Measurements from ENCODE around the gene KCTD2.
"Not testable (repeated sequence)": the region's sequence is repeated elsewhere in the genome, so short reads cannot be mapped to it uniquely, and the experiment has no call there.

Gene KCTD2

DNA sequence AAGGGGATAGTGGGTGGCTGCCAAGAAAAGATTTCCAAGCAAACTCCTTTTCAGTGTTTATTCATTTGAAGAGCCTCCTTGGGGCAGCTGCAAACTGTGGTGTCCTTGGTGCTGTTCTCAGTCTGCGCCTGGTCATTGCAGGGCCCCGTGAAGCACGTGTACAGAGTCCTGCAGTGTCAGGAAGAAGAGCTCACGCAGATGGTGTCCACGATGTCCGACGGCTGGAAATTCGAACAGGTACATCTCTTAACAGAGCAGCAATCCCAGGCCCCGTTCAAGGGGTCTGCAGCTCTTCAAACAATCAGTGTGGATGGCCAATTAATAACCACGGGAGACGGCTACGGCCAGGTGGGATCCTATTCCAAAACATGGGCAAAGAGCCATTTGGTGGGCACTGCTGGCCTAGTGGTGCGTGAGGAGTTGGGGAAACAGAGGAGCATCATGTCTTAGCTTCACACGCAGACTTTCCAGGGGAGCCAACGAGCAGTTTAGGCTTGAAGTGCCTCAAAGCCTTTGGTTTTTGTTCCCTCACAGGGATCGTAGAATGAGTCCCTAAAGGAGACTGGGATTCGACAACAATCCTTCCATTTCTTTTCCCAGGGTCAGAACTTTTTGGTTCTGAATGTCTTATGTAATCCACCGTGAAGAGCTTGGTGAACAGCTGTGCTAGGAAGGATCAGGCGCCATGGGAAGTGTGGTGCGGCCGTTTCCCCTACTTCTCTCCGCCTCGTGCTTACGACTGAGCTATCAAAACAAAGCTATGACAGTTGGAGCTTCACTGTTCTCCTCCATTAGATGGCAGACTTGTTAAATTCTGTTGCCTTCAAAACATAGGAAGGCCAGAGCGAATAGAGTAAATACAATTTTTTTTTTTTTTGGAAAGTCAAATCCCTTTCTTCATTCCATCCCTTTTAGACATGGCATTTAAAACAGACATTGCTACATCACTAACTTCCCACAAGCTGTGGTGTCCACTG lies 12.6 kb downstream of the KCTD2 start:
- peak; percentile 28 for DNase-seq

- no peak for DNase-seq
These were observed 13.5 kb downstream of the KCTD2 start for GRCh38 chr17:75060434-75061054.

DNA sequence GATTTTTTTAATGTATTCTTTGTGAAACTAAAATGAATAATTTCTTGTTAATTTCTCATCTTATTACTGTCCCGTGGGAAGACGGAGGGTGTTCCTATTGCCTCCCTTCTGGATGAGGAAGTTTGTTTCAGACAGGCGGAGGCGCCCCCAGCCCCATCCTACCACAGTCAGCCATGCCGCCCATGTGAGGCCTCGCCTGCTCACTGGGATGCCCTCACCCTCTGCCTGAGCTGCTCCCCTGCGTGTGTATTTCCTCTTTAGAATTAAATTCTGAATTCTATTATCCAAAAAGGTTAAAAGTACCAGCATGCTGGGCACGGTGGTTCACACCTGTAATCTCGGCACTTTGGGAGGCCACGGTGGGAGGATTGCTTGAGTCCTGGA lies 14.0 kb downstream of the KCTD2 start:
- DNase-seq: no peak

DNA sequence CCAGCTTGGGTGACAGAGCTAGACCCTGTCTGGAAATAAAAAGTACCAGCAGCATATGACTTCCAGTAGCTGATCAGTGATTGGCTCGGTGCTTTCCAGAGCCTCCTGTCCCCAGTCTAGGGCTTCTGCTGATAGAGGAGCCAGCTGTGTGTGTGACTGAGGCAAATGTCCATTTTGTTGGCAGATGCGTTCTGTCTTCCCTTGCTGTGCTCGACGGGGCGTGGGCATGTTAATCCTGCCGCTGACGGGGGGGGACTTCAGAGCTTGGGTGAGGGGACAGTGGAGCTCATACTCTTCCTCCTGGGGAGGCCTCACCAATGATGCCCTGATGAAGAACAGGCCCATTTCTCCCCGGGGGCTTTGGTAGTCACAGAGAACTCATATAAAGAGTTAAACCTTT lies 14.6 kb downstream of the KCTD2 start:
- DNase-seq: no peak

GRCh38 chr17:75063201-75063600 lies 16.2 kb downstream of the KCTD2 start:
- no peak for DNase-seq

DNA sequence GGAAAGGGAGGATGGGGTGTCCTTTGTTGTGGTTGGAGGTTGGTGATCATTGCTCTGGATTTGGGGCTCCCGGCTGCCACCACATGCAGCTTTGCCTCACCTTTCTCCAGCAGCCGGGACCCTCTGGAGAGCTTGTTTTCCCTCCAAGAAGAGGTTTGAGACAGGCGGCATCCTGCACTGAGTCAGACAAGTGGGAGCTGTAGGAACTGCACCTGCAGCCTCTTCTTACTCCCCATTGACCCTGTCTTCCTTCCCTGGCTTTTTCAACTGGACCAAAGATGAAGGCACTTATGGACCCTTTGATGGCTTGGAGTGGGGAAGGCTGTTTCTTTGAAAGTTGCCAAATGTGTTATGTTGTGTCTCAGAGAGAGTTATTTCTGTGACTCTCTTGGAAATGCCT lies 16.6 kb downstream of the KCTD2 start:
- DNase-seq: no peak

DNA sequence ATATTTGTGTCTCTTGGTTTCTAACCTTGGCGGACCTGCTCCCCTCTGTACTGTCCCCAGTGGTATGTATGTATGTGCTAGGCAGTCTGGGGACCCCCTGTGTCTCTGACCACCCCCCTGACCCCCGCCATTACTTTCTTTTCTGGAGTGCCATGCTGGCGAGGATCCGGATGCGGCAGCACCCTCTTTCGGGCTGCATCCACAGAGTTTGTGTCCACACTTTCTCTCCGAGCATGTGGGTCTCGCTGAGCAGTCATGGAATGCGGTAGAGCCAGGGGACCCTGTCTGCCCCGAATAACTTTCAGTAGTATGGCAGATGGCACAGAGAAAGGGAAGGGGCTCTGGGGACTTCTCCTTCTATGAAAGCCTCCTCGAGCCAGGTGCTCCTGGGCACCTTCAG lies 17.0 kb downstream of the KCTD2 start:
- DNase-seq: no peak

DNA sequence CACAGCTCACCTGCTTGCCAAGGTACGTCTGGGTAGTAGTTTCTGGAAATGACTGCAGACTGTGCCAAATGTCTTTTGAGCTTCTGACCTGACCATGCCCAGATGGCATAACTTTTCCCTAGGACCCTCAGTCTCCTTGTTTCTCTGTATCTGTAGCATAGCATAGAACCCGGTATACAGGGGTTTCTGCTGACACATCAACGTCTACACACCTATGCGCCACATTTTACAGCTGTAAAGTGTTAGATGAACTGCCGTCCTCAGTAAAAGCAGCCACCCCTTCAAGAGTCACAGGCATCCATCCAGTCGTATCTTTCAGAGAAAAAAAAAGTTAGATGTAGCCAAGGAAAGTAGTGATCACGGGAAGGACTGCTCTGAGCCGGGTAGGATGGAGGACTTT lies 17.4 kb downstream of the KCTD2 start:
- DNase-seq: no peak

- DNase-seq: no peak
These were observed 18.0 kb downstream of the KCTD2 start for GRCh38 chr17:75064867-75065561.

GRCh38 chr17:75065562-75066151 lies 18.6 kb downstream of the KCTD2 start:
- DNase-seq: no peak

DNA sequence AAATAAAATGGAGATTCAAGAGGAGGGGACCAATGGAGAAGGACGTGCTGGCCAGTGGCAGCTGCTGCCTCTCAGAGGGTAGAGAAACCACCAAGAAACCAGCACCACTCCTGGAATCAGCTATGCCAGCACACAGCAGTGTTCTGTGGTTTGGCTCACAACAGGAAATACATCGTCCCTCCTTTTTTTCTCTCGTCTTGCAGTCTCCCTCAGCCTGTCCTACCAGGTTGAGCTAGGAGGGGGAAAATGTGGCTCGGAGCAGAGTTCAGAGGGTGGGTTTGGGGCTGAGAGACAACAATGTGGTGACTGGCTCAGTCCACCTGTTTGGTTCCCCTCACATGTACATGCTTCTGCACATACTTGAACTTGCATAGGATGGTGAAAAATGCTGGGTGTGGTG lies 20.8 kb downstream of the KCTD2 start:
- peak; percentile 25 for DNase-seq

GRCh38 chr17:75068750-75069149 lies 21.7 kb downstream of the KCTD2 start:
- no peak for DNase-seq

DNA sequence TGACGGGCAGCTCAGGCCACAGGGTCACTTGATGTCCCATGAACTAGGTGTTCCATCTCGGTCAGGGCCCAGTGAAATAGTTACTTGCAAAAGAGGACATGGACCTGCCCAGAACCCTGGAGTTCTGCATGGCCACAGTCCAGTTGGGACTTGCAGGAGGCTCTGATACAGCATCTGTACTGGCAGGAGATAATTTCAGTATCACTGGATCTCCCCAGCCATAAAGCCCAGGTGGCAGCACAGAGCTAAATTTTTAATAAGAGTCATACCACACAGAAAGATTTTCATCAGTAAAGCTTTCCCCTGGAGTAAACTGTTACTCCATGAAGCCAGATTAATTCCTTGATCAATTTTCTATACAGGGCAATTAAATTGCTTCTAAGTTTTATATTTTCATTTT lies 22.8 kb downstream of the KCTD2 start:
- DNase-seq: peak; percentile 19

- DNase-seq: not testable (repeated sequence)
These were observed 24.6 kb downstream of the KCTD2 start for GRCh38 chr17:75071478-75072271.

- DNase-seq: not testable (repeated sequence)
These were observed 25.9 kb downstream of the KCTD2 start for GRCh38 chr17:75072909-75073308.

GRCh38 chr17:75073618-75074047 lies 26.6 kb downstream of the KCTD2 start:
- DNase-seq: no peak

- DNase-seq: no peak
These were observed 27.5 kb downstream of the KCTD2 start for GRCh38 chr17:75074532-75074931.

DNA sequence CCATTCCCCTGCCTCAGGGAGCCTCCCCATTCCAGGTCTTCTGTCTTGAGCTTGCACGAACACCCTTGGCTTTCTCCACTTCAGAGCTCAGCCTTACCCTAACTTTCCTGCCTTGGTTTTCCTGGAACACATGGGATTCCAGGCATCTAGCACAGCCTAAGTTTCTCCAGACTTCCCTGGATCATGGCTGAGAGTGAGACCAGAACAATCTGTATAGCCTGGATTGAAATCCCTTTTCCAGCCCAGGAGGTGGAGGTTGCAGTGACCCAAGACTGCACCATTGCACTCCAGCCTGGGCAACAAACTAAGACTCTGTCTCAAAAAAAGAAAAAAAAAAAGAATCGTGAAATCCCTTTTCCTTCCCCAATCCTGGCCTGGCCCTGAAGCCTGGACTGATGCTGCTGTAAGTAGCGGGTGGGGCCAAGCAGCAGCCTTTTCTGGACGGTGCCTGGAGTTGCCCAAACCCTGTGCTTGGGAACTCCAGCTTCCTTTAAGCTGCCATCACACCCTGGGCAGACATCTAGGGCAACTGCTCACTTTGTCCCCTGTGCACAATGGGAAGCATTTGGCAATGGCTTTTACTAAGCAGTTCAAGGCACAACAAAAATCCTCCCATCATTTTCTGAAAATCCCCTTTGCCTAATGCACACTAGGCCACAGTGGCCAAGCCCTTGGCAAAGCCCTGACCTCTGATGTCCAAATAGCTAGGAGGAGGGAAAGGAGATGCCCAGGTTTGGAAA lies 28.7 kb downstream of the KCTD2 start:
- DNase-seq: no peak

DNA sequence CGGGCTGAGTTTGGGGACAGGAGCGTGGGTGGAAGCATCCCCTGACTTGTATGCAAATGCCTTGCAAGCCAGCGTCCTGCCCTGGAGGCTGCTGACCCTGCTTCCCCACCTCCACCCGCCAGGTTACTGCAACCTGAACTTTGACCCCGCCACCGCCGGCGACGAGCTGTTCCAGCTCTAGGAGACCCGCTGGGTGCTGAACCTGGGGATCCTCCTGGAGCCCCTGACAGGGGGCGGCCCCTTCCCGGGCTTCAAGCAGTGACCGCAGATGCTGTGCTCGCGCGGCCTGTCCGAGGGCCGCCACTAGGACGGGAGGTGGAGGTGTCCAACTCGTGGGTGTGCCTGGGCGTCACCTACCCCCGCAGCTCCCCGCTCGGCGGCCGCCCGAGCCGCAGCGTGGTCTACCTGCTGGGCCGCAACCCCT lies 30.1 kb downstream of the KCTD2 start:
- DNase-seq: no peak

DNA sequence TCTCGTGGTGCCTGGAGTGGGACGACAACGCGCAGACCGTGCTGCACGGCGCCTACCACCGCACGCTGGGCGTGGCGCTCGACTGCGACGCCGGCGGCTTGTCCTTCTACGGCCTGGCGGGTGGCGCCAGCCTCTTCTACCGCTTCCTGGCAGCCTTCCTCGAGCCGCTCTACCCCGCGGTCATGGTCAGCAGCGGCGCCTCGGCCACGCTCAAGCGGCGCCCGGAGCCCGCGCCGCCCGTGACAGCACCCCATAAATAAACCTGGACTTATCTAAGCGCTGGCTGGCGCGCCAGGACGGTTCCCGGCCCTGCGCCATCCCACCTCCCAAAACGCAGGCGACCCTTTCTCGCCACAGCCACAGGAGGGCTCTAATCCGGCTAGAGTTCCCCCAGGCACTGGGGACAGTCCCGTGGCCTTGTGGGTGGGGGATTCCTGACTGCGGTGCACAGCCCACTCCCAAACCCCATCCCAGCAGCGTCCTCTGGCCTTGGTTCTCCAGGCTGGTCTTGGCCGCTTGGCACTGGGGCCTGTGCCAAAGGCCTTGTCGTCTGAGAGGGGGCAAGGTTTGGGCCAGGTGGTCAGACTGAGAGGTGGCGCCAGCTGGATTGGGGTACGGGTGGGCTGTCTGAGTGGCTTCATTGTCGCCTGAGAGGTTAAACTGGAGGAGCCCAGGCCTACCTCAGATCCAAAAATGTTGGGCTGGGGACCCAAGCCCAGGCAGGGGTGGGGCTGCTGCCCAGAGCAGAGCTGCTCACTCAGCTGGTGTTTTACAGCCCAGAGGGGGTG lies 30.7 kb downstream of the KCTD2 start:
- DNase-seq: peak; percentile 43

All from CD4-positive, alpha-beta T cell treated with Interleukin-21 for 1 hour (primary cell).